Lower lobe of right lung (tissue), 2 donors: ENCODE measurements around the gene NFRKB. TPM values are rescaled to one million over a fixed set of nuclear protein-coding genes. Genes with fewer than 3 reads are reported as not detected.

Source experiments
- ATAC-seq, 2 donors: fragments of 200-7000 bp; cut with Tn5 transposase; one replicate each; pipeline ENCODE4 v1.9.1; 2020 to 2022; ENCODE audit warnings: mild to moderate bottlenecking in 2 of 2, moderate library complexity in 2 of 2
- DNase-seq: peaks from one replicate; pipeline ENCODE4 v3.0.0-alpha.2; 2020
- H3K27ac ChIP-seq: fragments of 200-600 bp; one replicate; pipeline ENCODE4 v1.8.0; 2022
- H3K27me3 ChIP-seq: fragments of 200-600 bp; one replicate; pipeline ENCODE4 v1.8.0; 2022; ENCODE audit warnings: low read depth
- H3K36me3 ChIP-seq: fragments of 200-600 bp; one replicate; pipeline ENCODE4 v1.8.0; 2022; ENCODE audit warnings: mild to moderate bottlenecking
- H3K4me1 ChIP-seq: fragments of 200-600 bp; one replicate; pipeline ENCODE4 v1.8.0; 2022
- H3K4me3 ChIP-seq: fragments of 200-600 bp; one replicate; pipeline ENCODE4 v1.8.0; 2022; ENCODE audit warnings: mild to moderate bottlenecking
- H3K9me3 ChIP-seq: fragments of 200-600 bp; one replicate; pipeline ENCODE4 v1.8.0; 2022
- CTCF ChIP-seq: fragments of 200-600 bp; IDR thresholded peaks from one replicate; pipeline ENCODE4 v1.8.0; 2022; ENCODE audit warnings: antibody characterized with exemption, mild to moderate bottlenecking
- intact Hi-C: fragments of 100-400 bp; cut with DNase I; formaldehyde crosslinking; loops from one replicate; pipeline ENCODE4 v1.11.0; 2022
- total RNA-seq: library from RNA; stranded (reverse); fragmentation: NEBNext Ultra II Directional; extraction: Animal tissue kit (Norgen Biotek cat#: 25700); gene quantifications from one replicate; pipeline ENCODE4 v1.2.1, GENCODE V29; 2021
- donor health status: DM: no; HTN: yes; CAD: no; lungs with severe emphysema.

NFRKB gene
- total RNA-seq, 1 donor from 2014 or later = 25.5 TPM

GRCh38 chr11:129861702-129862522 is 33.5 kb downstream of the NFRKB start:
- H3K36me3 ChIP-seq = peaks cover 45% of the 10 kb centered on the region
- DNase-seq = peak; percentile 82
- H3K27me3 ChIP-seq = no peaks in the 10 kb centered on the region
- ATAC-seq = peak; percentile 95 to 96
- H3K27ac ChIP-seq = peak overlapping the region; percentile 77
- H3K4me3 ChIP-seq = peak overlapping the region; percentile 35
- TF ChIP-seq CTCF = no peak
- H3K9me3 ChIP-seq = no peaks in the 10 kb centered on the region
- peaks cover 14% of the 10 kb centered on the region for H3K4me1 ChIP-seq
- intact Hi-C loops = no loop called here

GRCh38 chr11:129856036-129856435 is 39.3 kb downstream of the NFRKB start:
- H3K4me1 ChIP-seq = peaks cover 13% of the 10 kb centered on the region
- no peak for TF ChIP-seq CTCF
- H3K36me3 ChIP-seq = peaks cover 6% of the 10 kb centered on the region
- DNase-seq (no peak), ATAC-seq (no peak)
- H3K9me3 ChIP-seq = no peaks in the 10 kb centered on the region
- no peak overlapping the region for H3K4me3 ChIP-seq
- intact Hi-C loops = no loop called here
- H3K27ac ChIP-seq = no peak overlapping the region
- no peaks in the 10 kb centered on the region for H3K27me3 ChIP-seq

GRCh38 chr11:129855086-129855485 is 40.3 kb downstream of the NFRKB start:
- no peak for DNase-seq
- no peak overlapping the region for H3K27ac ChIP-seq
- peaks cover 13% of the 10 kb centered on the region for H3K4me1 ChIP-seq
- H3K9me3 ChIP-seq = no peaks in the 10 kb centered on the region
- TF ChIP-seq CTCF = no peak
- H3K4me3 ChIP-seq = no peak overlapping the region
- peaks cover 6% of the 10 kb centered on the region for H3K36me3 ChIP-seq
- intact Hi-C loops = no loop called here
- no peaks in the 10 kb centered on the region for H3K27me3 ChIP-seq
- no peak for ATAC-seq

GRCh38 chr11:129854232-129854805 is 41.1 kb downstream of the NFRKB start:
- Histone ChIP-seq H3K9me3 (no peaks in the 10 kb centered on the region), H3K27ac (no peak overlapping the region), H3K4me3 (no peak overlapping the region), H3K36me3 (no peaks in the 10 kb centered on the region), H3K4me1 (peaks cover 13% of the 10 kb centered on the region), H3K27me3 (no peaks in the 10 kb centered on the region)
- ATAC-seq = peak; percentile 37 to 47
- intact Hi-C loops = no loop called here
- TF ChIP-seq CTCF = no peak
- DNase-seq = no peak

- no peaks in the 10 kb centered on the region for H3K27me3 ChIP-seq
- peak overlapping the region; percentile 53 for H3K27ac ChIP-seq
- no peaks in the 10 kb centered on the region for H3K36me3 ChIP-seq
- no peak overlapping the region for H3K4me3 ChIP-seq
- H3K4me1 ChIP-seq = peaks cover 13% of the 10 kb centered on the region
- DNase-seq (peak; percentile 81), ATAC-seq (peak; percentile 81 to 86)
- TF ChIP-seq CTCF = no peak
- no peaks in the 10 kb centered on the region for H3K9me3 ChIP-seq
- intact Hi-C loops = no loop called here
Measured at GRCh38 chr11:129853518-129854231, 41.7 kb downstream of the NFRKB start.
